ENCODE data around the gene LAMA4. TPM values are rescaled to one million over a fixed set of nuclear protein-coding genes. Genes with fewer than 3 reads are reported as not detected.

Gene LAMA4
- total RNA-seq, 1 donor from 2014 or later: 44.8 TPM

DNA sequence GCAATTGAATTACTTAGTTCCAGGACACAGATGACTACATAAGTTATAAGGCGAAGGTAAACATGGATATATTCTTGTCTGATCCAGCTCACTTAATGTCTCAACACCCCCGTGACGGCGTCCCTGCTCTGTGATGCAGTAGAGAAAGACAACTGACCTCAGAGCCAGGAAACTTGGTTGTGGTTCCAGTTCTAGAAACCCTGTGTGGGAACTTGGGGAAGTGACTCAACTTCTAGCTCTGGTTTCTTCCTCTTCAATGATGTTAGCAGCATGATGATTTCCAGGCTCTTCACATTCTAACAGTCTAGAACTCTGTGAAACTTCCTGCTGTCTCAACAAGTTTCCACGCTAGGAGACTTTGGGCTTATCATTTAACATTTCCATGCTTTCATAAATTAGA is 18.4 kb downstream of the LAMA4 start:
- TF ChIP-seq, protein P1, sequence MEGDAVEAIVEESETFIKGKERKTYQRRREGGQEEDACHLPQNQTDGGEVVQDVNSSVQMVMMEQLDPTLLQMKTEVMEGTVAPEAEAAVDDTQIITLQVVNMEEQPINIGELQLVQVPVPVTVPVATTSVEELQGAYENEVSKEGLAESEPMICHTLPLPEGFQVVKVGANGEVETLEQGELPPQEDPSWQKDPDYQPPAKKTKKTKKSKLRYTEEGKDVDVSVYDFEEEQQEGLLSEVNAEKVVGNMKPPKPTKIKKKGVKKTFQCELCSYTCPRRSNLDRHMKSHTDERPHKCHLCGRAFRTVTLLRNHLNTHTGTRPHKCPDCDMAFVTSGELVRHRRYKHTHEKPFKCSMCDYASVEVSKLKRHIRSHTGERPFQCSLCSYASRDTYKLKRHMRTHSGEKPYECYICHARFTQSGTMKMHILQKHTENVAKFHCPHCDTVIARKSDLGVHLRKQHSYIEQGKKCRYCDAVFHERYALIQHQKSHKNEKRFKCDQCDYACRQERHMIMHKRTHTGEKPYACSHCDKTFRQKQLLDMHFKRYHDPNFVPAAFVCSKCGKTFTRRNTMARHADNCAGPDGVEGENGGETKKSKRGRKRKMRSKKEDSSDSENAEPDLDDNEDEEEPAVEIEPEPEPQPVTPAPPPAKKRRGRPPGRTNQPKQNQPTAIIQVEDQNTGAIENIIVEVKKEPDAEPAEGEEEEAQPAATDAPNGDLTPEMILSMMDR (conservative IDR thresholded peaks at IDR 0.05): no peak
- Mint-ChIP-seq H3K4me3 (no peak overlapping the region), H3K27me3 (peaks cover 26% of the 10 kb centered on the region), H3K36me3 (peaks cover 5% of the 10 kb centered on the region), H3K4me1 (ENCODE audit: unreplicated experiment) (peaks cover 22% of the 10 kb centered on the region), H3K9me3 (no peaks in the 10 kb centered on the region), H3K27ac (no peak overlapping the region)
- DNase-seq (ENCODE audit: extremely low spot score, unreplicated experiment): no peak

DNA sequence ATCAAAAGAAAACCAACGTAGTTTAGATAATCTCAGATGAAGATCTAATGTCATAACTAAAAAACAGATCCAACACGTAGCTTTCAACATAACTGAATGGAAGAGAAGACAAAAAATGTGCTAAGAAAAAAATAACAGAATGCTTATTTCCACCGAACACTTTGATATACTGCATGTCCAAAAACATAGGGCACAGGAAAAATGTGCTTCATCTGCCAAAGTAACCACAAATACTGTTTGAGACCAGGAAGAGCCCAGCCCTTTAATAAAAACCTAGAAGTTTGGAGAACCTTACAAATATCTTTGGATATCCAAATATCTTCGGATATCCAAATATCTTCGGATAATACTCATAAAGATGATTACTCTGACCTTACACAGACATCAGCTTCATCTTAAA is 19.8 kb downstream of the LAMA4 start:
- Mint-ChIP-seq H3K4me3 (no peak overlapping the region), H3K36me3 (peaks cover 5% of the 10 kb centered on the region), H3K4me1 (ENCODE audit: unreplicated experiment) (peaks cover 24% of the 10 kb centered on the region), H3K27ac (no peak overlapping the region), H3K9me3 (no peaks in the 10 kb centered on the region), H3K27me3 (peaks cover 29% of the 10 kb centered on the region)
- TF ChIP-seq, protein P1 (conservative IDR thresholded peaks at IDR 0.05): no peak
- DNase-seq (ENCODE audit: extremely low spot score, unreplicated experiment): no peak

DNA sequence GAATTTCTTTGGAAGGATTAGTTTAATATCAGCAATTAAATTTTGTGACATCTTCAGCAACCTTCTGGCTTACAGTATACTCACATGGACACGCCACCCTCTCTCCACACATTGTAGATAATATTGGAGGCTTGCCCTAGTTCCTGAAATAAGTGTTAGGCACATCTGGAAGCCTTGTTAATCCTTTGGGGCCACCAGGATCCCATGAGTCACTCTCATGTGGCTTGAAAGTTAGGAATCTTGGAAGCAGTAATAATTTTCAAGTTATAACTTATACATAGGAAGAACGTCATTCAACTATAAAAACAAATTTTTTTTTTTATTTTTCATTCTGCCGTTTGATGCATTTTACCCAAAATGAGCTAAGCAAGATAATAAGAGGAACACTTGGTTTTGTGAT is 20.5 kb downstream of the LAMA4 start:
- DNase-seq (ENCODE audit: extremely low spot score, unreplicated experiment): no peak
- peaks cover 29% of the 10 kb centered on the region for H3K27me3 Mint-ChIP-seq
- peaks cover 9% of the 10 kb centered on the region for H3K36me3 Mint-ChIP-seq
- peaks cover 24% of the 10 kb centered on the region for H3K4me1 Mint-ChIP-seq (ENCODE audit: unreplicated experiment)
- no peak overlapping the region for H3K4me3 Mint-ChIP-seq
- no peak overlapping the region for H3K27ac Mint-ChIP-seq
- H3K9me3 Mint-ChIP-seq: no peaks in the 10 kb centered on the region
- TF ChIP-seq, protein P1 (conservative IDR thresholded peaks at IDR 0.05): no peak

DNA sequence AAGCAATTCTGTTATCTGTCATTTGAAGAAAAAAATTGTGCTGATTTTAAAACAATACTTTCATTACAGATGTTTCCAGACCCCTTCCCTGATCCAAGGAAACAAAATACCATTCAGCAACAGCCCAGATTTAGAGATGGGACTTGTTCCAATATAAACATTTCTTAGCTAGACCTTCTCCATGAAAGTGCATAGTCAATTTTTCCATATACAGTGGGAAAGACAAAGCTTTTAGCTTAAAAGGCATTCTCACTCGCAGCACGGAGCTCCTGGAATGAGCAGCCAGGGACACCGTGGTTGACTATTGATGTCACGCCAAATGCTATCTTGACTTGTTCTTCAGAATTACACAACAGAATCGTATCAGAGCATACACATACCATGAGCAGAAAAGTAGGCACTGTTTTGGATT is 21.5 kb downstream of the LAMA4 start:
- Mint-ChIP-seq H3K27me3 (peaks cover 29% of the 10 kb centered on the region), H3K9me3 (no peaks in the 10 kb centered on the region), H3K4me1 (ENCODE audit: unreplicated experiment) (peaks cover 24% of the 10 kb centered on the region), H3K4me3 (no peak overlapping the region), H3K36me3 (peaks cover 9% of the 10 kb centered on the region), H3K27ac (no peak overlapping the region)
- TF ChIP-seq, protein P1 (conservative IDR thresholded peaks at IDR 0.05): no peak
- no peak for DNase-seq (ENCODE audit: extremely low spot score, unreplicated experiment)

DNA sequence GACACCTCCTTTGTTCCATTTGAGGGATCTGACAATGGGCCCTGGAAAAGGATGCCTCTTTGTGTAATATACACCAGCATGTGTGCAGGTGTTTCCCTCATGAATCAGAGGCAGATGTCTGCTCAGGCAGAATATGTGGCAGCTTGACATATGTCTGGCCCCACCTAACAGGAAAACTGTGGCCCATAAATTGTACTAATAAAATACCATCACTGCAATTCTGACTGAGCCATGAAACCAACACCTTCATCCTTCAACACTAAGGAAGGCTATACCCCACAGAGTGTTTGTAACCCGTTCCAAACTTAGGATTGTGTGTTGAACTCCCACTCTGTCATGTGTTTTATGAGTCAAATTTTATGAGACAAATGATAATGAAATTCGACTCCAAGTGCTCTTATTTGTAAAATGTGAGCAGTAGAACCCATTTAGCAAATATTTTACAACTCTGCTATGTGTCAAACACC is 22.7 kb downstream of the LAMA4 start:
- no peaks in the 10 kb centered on the region for H3K9me3 Mint-ChIP-seq
- no peak overlapping the region for H3K27ac Mint-ChIP-seq

More for the DNA sequence above, 22.7 kb downstream of the LAMA4 start:
- Mint-ChIP-seq H3K4me1 (ENCODE audit: unreplicated experiment) (peaks cover 24% of the 10 kb centered on the region), H3K4me3 (no peak overlapping the region), H3K27me3 (peaks cover 29% of the 10 kb centered on the region), H3K36me3 (peaks cover 5% of the 10 kb centered on the region)
- DNase-seq (ENCODE audit: extremely low spot score, unreplicated experiment): no peak
- TF ChIP-seq, protein P1 (conservative IDR thresholded peaks at IDR 0.05): no peak
